ENCODE results near the gene TMEM163.

GRCh38 chr2:134570676-134571075 lies 148.1 kb downstream of the TMEM163 start:
- no peak for TF ChIP-seq CTCF (IDR thresholded peaks at IDR 0.05)
- no peak for TF ChIP-seq POLR2A (IDR thresholded peaks at IDR 0.05)

Data from body of pancreas (tissue), 4 donors.